ENCODE measurements around the gene PPT1.
"Not testable (repeated sequence)": the region's sequence is repeated elsewhere in the genome, so short reads cannot be mapped to it uniquely, and the experiment has no call there.

The PPT1 gene

GRCh38 chr1:40053138-40053887, 43.7 kb downstream of the PPT1 start:
- DNase-seq: no peak

- no peak for DNase-seq
Measured at GRCh38 chr1:40050863-40051262, 46.2 kb downstream of the PPT1 start.

GRCh38 chr1:40049725-40050124, 47.3 kb downstream of the PPT1 start:
- no peak for DNase-seq

GRCh38 chr1:40047769-40048168, 49.3 kb downstream of the PPT1 start:
- DNase-seq: no peak

GRCh38 chr1:40047276-40047675, 49.8 kb downstream of the PPT1 start:
- DNase-seq: no peak

- DNase-seq: no peak
Measured at GRCh38 chr1:40045766-40046165, 51.3 kb downstream of the PPT1 start.

- no peak for DNase-seq
Measured at GRCh38 chr1:40045182-40045581, 51.9 kb downstream of the PPT1 start.

GRCh38 chr1:40044110-40044509, 52.9 kb downstream of the PPT1 start:
- no peak for DNase-seq

GRCh38 chr1:40042341-40042740, 54.7 kb downstream of the PPT1 start:
- no peak for DNase-seq

- no peak for DNase-seq
Measured at GRCh38 chr1:40041466-40041838, 55.6 kb downstream of the PPT1 start.

GRCh38 chr1:40040511-40041465, 56.3 kb downstream of the PPT1 start, which contains the start of gene CAP1:
Gene CAP1, plus strand, starts transcription at chr1:40040729. Its CDS starts 18,618 bp downstream, at chr1:40059347.
- DNase-seq: peak; percentile 99

GRCh38 chr1:40039757-40040510, 57.1 kb downstream of the PPT1 start:
- peak; percentile 47 for DNase-seq

- no peak for DNase-seq
Measured at GRCh38 chr1:40039245-40039756, 57.8 kb downstream of the PPT1 start.

GRCh38 chr1:40038697-40039096, 58.4 kb downstream of the PPT1 start:
- DNase-seq: no peak

- DNase-seq: not testable (repeated sequence)
Measured at GRCh38 chr1:40037254-40037653, 59.8 kb downstream of the PPT1 start.

- DNase-seq: no peak
Measured at GRCh38 chr1:40036574-40036973, 60.5 kb downstream of the PPT1 start.

- no peak for DNase-seq
Measured at GRCh38 chr1:40034869-40035268, 62.2 kb downstream of the PPT1 start.

GRCh38 chr1:40032240-40032891, 64.7 kb downstream of the PPT1 start:
- peak; percentile 22 for DNase-seq

GRCh38 chr1:40030528-40031135, 66.4 kb downstream of the PPT1 start:
- no peak for DNase-seq

GRCh38 chr1:40029608-40030007, 67.4 kb downstream of the PPT1 start:
- no peak for DNase-seq

- DNase-seq: no peak
Measured at GRCh38 chr1:40027647-40028046, 69.4 kb downstream of the PPT1 start.

- DNase-seq: no peak
Measured at GRCh38 chr1:40024671-40025070, 72.4 kb downstream of the PPT1 start.

All from activated CD4-positive, alpha-beta T cell treated with anti-CD3 and anti-CD28 coated beads for 1 hour (primary cell).